ENCODE data around the gene MPIG6B.

The MPIG6B gene

GRCh38 chr6:31715022-31715958, 7.9 kb upstream of the MPIG6B start, which contains the start of gene LY6G6D:
TSS of gene LY6G6D (plus strand) at chr6:31715348. CDS start at chr6:31715356, 8 bp downstream.
- no peak within 1 kb of the TSS for H3K4me3 ChIP-seq (ENCODE audit: low read depth, low read length)
- TF ChIP-seq CTCF (IDR thresholded peaks at IDR 0.05; ENCODE audit: low read depth, low read length) = no peak

GRCh38 chr6:31717499-31718222, 5.5 kb upstream of the MPIG6B start:
- H3K4me3 ChIP-seq (ENCODE audit: low read depth, low read length) = no peak overlapping the region
- no peak for TF ChIP-seq CTCF (IDR thresholded peaks at IDR 0.05; ENCODE audit: low read depth, low read length)

GRCh38 chr6:31718265-31718664, 4.9 kb upstream of the MPIG6B start:
- H3K4me3 ChIP-seq (ENCODE audit: low read depth, low read length) = no peak overlapping the region
- no peak for TF ChIP-seq CTCF (IDR thresholded peaks at IDR 0.05; ENCODE audit: low read depth, low read length)

- no peak for TF ChIP-seq CTCF (IDR thresholded peaks at IDR 0.05; ENCODE audit: low read depth, low read length)
- no peak overlapping the region for H3K4me3 ChIP-seq (ENCODE audit: low read depth, low read length)
These were observed 4.2 kb upstream of the MPIG6B start for GRCh38 chr6:31719001-31719400.

GRCh38 chr6:31720196-31720770, 2.9 kb upstream of the MPIG6B start:
- no peak overlapping the region for H3K4me3 ChIP-seq (ENCODE audit: low read depth, low read length)
- TF ChIP-seq CTCF (IDR thresholded peaks at IDR 0.05; ENCODE audit: low read depth, low read length) = no peak

- no peak within 1 kb of the TSS for H3K4me3 ChIP-seq (ENCODE audit: low read depth, low read length)
- no peak for TF ChIP-seq CTCF (IDR thresholded peaks at IDR 0.05; ENCODE audit: low read depth, low read length)
These were observed 1.7 kb upstream of the MPIG6B start, which contains the start of gene LY6G6C for GRCh38 chr6:31721351-31722020. TSS of gene LY6G6C (minus strand) at chr6:31721746. CDS start at chr6:31721679, 67 bp downstream.

Data from WI38 (cell line).